ENCODE measurements around the gene FOXR1.

GRCh38 chr11:118935376-118935775 is 36.2 kb upstream of the FOXR1 start:
- no peak for TF ChIP-seq EZH2phosphoT487 (IDR thresholded peaks at IDR 0.05)
- TF ChIP-seq, protein P1, sequence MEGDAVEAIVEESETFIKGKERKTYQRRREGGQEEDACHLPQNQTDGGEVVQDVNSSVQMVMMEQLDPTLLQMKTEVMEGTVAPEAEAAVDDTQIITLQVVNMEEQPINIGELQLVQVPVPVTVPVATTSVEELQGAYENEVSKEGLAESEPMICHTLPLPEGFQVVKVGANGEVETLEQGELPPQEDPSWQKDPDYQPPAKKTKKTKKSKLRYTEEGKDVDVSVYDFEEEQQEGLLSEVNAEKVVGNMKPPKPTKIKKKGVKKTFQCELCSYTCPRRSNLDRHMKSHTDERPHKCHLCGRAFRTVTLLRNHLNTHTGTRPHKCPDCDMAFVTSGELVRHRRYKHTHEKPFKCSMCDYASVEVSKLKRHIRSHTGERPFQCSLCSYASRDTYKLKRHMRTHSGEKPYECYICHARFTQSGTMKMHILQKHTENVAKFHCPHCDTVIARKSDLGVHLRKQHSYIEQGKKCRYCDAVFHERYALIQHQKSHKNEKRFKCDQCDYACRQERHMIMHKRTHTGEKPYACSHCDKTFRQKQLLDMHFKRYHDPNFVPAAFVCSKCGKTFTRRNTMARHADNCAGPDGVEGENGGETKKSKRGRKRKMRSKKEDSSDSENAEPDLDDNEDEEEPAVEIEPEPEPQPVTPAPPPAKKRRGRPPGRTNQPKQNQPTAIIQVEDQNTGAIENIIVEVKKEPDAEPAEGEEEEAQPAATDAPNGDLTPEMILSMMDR (IDR thresholded peaks at IDR 0.05), result no peak
